Activated CD8-positive, alpha-beta memory T cell treated with anti-CD3 and anti-CD28 coated beads for 4 hours (primary cell): Measurements from ENCODE around the gene KIF26A.

Source experiments
- DNase-seq, 2 donors: peaks; one replicate each; pipeline ENCODE4 v3.0.0-alpha.2; 2020; ENCODE audit warnings: low read depth in 2 of 2

Gene KIF26A

DNA sequence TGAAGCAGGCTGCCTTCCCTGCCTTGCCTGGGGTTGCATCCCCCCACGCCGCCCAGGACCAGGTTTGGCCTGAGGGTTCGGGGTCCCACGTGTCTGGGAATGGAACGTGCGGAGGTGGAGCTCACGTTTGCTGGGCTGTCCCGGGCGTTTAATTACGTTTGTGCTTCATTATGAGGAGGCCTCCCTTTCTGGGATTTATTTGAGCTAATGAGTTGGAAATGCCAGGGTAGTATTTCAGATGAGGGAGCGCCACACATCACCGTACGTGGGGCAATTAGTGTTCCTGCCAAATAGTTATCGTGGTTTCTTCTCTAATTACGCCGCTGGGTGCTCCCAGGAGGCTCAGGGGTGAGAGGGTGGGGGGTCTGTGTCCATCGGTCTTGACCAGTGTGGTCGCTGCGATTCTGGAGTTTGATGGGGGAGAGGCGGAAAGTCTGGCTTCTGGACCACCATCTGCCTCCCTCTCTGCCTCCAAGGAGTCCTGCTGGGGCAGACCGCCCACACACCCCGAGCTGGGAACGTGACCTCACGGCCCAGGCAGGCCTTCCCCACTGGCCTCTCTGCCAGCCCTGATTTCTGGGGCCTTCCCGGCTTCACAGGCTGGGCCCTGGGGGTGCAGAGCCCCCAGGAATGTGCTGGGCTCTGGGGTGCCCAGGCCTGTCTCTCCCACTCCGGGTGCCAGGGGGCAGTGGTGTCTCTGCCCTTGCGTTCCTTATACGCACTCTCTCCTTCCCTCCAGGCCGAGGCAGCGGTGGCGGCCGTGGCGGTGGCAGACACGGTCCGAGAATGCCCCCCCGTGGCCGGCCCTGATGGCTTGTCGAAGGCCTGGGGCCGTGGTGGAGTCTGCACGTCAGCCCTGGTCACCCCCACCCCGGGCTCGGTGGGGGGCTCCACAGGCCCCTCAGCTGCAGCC, 18.9 kb downstream of the KIF26A start:
- no peak for DNase-seq

DNA sequence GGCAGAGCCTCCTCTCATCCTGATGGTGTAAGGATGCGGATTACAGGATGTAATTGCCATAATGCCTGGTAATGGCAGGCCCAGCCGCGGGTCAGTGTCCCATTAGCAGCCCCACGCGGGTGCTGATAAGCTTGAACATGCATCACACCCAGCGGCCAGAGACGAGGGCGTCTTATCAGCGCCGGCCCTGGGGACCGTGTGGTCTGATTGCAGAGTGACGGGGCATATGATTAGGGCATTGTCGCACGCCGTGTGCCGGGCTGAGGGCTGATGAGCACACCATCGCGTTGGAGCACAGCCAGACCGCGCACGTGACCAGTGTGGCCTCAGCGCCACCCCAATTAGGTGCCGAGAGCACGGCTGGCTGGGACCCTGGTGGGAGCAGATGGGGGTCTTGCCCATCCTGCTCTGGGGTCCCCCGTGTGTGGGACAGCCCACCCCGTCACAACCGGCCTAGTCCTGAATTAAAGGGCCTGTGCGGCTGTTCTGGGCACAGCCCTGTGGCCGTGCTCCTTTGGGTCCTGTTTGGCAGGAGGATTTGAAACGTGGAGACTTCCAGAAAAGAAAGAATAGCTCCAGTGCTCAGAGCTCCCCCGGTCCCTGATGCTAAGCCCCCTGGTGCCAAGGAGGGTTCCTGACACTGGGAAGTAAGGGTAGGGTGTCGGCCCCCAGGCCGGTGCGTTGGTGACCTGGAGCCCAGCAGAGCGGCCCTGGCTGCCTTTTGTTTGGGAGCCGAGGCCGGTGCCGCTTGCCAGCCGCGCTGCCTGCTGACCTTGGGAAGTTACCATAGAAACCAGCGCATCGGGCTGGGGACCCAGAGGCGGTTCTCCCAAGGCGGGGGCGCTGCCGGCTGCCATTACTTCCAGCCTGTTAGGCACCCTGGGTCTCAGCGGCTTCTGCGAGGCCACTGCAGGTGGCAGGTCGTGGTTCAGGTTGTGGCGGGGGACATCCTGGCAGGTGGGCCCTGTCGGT, 20.7 kb downstream of the KIF26A start:
- DNase-seq = no peak

DNA sequence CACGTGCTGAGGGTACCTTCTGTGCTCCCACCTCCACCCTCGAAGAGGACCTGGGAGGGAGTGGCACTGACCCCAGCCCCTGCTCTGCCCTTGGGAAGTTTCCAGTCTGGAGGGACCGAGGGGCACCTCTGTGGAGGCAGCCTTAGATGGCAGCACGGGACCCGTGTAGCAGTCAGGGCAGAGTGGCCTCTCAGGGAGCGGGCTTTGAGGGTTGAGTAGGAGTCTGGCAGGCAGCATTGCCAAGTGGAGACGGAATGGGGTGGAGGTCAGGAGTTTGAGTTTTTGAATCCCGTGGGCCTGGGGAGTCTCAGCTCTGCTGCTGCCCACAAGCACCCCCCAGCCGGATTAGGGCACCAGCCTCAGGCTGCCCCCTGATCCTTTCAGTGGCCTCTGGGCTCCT, 21.6 kb downstream of the KIF26A start:
- DNase-seq = no peak

DNA sequence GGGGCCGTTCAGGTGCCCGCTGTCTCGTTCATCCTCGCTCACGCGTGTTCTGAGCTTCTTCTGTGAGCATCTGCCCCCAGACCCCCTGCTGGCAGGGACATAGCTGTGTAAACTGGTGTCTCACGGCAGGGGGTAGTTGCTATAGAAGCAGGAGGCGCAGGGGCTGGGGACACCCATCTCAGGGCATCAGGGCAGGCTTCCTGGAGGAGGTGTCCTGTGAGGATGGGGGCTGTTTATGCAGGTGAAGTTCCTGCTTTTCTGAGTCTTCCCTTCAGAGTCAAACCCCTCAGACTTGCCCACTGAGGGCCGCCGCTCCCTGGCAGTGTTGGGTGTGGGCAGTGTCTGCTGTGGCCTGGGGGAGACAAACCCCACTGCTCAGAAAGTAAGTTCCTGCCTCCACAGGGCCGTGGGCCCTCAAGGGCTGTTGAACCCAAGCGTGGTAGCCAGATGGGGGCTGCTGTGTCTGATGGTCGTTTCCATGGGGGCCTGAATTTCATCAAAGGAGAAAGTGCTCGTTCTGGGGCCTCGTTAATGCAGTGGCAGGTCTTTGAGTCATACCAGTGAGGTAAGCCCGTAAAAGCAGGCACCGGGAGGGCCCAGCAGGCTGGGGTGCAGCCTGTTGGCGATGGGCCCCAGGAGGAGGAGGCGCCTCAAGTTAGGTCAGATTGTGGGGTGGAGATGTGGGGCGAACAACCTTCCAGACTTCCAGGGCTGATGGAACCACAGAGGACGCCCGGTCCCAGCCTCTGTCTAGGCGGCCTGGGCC, 23.4 kb downstream of the KIF26A start:
- no peak for DNase-seq

DNA sequence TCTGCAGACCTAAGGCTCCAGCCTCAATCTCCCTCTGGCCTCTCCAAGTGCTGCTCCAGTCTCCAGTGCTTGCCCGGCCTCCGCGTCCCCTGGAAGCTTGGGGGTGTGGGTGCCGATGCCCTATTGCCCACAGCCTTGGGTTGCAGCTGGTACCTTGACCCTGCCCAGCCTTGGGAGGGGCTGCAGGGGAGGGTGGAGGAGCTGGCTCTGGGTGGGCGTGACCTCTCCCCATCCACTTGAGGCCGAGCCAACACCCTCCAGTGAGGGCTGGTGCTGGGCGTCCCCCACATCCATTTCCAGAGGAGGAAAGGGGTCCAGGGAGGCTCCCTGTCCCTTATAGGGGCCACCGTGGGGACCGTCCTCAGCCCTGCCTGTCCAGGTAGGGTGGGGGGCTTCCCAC, 24.1 kb downstream of the KIF26A start:
- no peak for DNase-seq

DNA sequence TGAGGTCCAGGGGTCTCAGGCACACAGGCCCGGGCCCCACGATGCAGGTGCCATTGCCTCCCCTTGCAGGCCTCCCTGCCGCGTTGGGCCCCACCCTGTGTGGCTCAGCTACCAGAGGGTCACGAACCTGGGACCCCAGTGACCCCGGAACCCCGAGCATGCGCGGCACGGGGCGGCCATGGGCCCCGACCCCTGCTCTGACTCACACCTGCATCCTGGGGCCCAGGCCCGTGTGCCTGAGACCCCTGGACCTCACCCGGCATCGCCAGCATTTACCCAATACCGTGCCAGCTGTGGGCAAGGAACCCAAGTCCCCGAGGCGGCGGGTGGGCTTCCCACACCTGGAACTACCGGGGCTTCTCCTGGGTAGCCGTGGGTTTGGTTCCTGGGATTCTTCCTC, 25.2 kb downstream of the KIF26A start:
- no peak for DNase-seq

DNA sequence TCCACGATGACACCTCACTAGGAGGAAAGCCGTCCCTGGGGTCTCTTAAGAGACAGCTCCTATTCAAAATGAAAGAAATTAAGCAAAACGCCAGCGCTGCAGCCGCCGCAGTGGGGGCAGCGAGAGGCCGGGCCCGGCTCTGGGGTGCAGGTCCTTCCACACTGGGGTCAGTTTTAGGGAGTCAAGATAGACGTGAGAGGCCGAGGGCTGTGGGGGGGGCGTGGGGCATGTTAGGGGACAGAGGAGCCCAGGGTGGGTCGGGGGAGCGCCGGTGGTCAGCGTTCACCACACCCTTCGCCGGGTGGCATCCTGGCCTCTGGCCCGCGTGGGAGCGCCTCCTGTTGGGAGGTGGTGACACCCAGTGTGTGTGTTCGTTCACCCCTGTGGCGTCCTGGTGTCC, 25.7 kb downstream of the KIF26A start:
- DNase-seq = no peak

DNA sequence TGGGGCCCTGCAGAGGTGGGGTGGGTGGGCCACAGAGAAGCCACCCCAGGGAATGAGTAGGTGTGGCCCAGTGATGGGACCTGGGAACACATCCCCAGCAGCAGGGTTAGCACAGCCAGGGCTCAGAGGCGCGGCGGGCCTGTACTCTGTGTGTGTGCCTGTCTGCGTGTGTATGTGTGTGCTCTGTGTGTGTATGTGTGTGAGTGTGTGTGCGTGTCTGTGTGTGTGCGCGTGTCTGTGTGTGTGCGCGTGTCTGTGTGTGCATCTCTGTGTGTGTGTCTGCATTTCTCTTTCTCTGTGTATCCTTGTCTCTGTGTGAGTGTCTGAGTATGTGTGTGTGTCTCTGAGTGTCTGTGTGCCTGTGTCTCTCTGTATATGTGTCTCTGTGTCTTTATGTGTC, 26.1 kb downstream of the KIF26A start:
- no peak for DNase-seq

DNA sequence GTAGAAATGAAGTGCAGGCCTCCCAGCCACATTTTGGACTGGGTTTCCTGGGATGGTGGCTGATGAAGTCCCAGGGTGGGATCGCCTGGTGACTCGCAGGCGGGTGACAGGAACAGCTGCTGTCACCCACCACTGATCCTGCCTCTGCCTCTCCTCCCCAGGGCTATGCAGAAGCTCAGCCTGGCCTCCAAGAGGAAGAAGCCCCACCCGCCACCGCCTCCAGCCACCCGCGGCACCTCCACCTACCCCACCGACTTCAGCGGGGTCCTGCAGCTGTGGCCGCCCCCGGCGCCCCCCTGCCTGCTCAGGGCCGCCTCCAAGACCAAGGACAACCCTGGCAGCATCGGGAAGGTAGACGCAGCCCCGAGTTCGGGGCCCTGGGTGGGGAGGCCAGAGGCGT, 28.3 kb downstream of the KIF26A start:
- no peak for DNase-seq

DNA sequence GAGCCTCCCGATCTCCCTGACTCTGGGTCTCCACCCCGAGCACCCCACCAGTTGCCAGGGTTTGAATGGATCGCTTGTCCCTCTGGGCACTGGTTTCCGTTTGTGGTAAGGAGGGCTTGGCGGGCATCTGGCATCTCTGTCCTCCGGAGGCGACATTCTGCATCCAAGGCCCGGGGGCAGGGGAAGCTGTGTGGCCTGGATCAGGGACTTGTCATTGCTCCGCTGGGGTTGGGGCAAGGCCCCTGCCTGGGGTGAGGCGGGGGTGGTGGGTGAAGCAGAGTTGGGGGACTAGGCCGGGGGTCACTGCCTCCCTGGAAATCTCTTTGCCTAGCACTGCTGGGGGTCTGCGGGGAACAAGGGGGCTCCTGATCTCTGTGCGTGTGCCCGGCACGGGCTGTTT, 30.2 kb downstream of the KIF26A start:
- DNase-seq = no peak

DNA sequence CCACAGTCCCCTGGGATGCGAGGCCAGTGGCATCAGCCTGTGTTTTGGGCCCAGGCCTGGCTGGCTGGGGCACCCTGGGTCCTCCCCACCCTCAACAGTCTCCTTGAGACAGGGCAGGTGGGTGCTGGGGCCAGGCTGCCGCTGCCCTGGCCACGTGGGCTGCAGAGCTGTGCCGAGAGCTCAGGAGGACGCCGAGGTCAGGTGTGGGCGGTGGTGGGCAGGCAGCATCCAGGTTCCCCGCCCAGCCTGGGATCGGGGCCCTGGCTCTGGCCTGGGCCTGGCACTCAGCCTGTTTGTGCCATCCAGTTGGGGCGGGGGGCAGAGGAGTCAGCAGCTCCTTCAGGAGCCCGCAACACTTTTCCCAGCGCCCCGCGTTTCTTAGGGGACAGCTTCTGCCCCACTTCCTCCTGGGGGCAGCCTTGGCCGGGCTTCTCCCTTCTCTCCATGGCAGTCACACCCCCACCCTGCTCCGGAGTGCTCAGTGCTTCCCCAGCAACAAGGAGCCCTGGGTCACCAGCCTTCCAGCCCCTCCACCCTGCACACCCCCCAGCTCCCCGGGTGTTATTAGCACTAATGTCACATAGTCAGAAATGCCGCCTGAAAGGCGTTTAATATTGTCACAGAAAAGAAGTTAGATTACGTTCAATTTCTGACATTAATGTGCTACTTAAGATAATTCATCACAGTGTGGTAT, 30.8 kb downstream of the KIF26A start:
- DNase-seq = no peak

DNA sequence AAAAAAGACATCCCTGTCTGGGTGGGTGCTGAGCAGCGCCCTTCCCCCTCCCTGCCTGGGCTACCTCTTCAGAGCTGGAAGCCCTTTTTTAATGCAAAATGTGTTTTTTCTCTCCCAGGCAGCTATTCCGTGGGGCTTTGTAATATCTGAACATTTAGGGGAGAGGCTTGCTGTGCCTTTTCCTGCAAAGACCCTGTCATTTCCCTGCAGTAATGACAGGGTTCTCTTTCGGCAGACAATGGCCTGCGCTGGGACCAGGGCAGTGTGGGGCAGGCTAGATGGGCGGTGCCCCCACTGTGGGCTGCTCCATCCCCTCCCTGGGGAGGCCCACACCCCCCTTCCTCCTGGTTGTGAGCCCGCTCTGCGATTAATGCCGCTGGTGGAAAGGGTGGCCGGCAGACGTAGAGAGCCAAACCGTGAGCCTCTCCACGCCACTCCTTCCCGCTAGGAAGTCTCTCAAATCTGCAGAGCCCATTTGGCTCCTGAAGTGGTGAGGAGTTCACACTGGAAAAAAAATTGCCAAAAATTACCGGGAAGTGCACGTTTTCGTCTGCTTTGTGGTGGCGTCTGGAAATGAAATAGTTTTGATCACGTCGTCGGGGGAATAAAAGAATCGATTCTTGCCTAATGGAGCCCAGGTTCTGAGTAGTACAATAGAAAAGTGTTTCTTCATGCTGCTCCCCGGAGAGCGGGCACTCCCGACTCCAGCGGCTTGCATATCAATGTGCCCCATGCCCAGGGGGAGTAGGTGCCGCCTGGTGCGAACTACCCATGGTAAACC, 31.5 kb downstream of the KIF26A start:
- DNase-seq = no peak

DNA sequence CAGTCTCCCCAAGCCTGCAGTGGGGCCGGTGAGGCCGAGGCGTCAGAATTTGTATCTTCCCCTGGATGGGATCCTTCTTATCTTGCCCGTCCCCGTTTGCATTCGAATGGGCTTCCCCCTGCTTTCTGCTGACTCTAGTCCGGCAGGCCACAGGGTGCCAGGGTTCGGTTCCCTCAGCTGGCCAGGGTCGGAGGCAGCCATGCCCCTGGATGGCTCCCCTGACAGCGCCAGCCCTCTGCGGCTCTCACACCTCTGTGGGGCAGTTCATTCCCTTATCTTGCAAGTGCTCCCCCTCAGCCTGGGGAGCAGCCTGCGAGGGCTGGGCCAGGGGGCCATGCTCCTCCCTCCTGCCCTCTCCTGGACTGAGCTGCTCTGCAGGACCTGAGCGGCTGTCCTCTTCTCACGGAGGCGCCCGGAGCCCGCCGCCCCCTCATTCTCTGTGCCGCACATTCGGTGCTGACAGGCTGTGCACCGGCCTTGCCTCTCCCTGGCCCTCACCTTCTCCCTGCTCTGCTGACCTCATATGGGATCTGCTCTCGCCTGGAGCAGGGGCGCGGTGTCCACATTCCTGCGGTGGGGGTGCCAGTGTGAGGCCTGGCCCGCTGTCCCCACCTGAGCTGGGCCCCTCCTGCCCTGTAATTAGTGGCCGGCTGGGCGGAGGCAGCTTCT, 32.8 kb downstream of the KIF26A start:
- DNase-seq = no peak

DNA sequence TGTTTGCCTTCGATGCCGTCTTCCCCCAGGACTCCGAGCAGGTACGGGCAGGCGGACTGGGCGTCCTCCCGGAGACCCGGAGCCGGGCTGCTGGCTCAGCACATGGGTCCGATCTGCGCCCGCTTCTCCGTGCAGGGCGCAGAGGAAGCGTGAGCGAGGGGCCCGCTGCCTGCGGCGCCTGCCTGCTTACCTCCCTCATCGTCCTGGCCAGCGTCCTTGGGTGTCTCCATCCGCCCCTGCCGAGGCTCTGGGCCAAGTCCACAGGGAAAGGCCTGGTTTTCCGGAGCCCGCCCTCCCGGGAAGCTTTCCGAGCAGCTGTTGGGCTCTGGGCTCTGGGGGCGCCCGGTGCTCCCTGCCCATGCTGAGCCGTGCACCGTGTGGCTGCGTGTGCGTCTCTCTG, 33.5 kb downstream of the KIF26A start:
- no peak for DNase-seq

DNA sequence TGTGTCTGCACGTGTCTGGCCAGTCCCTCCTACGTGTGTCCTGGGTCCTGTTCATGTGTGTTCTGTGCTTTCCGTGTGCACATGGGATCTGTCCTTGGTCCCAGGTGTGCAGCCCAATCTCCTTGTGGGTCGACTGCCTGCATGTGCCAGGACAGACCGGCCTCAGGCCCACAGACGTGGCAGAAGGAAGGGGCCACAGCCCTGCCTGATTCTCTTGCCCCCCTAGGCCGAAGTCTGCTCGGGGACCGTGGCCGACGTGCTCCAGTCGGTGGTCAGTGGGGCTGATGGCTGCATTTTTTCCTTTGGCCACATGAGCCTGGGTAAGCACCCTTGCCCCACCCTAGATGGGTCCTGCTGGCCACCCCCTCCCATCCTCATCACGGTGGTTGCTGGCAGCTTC, 34.0 kb downstream of the KIF26A start:
- DNase-seq = no peak

DNA sequence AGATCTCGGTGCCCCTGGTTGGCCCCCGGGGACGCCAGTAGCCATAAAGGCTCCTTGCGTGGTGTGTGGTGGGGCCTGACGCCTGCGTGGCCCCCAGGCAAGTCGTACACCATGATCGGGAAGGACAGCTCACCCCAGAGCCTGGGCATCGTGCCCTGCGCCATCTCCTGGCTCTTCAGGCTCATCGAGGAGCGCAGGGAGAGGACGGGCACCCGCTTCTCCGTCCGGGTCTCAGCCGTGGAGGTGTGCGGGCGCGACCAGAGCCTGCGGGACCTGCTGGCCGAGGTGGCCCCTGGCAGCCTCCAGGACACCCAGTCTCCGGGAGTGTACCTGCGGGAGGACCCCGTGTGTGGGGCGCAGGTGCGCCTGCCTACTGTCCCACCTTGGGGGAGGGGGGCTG, 34.5 kb downstream of the KIF26A start:
- DNase-seq = no peak

DNA sequence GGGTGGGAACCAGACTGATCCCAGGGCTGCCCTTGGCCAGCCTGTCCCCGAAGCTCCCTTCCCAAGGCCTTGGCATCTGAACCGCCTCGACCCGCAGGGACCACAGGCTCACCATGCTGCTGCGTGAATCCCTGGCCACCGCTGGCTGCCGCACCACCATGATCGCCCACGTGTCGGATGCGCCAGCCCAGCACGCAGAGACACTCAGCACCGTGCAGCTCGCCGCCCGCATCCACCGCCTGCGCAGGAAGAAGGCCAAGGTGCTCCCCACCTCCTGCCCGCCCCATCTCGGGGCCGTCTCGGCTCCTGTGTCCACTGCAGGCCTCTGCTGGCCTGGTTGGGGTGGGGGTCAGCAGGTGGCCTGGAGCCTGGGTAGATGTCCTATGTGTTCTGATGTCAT, 35.7 kb downstream of the KIF26A start:
- DNase-seq = no peak

DNA sequence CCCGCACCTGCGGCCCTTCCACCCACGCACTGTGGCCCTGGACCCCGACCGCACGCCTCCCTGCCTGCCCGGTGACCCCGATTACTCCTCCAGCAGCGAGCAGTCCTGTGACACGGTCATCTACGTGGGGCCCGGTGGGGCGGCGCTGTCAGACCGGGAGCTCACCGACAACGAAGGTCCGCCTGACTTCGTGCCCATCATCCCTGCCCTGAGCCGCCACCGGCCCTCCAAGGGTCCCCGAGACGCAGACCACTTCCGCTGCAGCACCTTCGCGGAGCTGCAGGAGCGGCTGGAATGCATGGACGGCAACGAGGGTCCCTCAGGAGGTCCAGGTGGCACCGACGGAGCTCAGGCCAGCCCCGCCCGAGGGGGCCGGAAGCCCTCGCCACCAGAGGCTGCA, 36.7 kb downstream of the KIF26A start:
- DNase-seq = no peak

DNA sequence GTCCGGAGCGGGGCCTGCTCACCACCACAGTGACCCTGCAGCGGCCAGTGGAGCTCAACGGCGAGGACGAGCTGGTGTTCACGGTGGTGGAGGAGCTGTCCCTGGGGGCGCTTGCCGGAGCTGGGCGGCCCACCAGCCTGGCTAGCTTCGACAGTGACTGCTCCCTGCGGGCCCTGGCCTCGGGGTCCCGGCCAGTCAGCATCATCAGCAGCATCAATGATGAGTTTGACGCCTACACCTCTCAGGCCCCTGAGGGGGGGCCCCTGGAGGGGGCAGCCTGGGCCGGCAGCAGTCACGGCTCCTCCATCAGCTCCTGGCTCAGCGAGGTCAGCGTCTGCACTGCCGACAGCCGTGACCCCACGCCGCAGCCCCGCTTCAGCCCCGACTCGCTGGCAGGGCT, 37.4 kb downstream of the KIF26A start:
- DNase-seq = no peak

DNA sequence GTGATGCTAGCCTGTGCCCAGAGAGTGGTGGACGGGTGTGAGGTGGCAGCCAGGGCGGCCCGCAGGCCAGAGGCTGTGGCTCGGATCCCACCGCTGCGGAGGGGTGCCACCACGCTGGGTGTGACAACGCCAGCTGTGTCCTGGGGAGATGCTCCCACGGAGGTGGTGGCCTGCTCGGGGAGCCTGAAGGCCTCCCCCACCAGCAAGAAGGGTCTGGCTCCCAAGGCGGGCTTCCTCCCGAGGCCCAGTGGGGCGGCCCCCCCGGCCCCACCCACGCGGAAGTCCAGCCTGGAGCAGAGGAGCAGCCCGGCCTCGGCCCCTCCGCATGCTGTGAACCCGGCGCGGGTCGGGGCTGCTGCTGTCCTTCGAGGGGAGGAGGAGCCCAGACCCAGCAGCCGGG, 38.2 kb downstream of the KIF26A start:
- DNase-seq = no peak
